Thyroid gland (tissue), 4 donors: ENCODE data around the gene MYCN.

Source experiments
- POLR2A ChIP-seq, 2 donors: fragments of 450-650 bp; IDR thresholded peaks; one replicate each; pipeline ENCODE4 v1.6.1; 2017; ENCODE audit warnings: antibody characterized with exemption in 2 of 2, mild to moderate bottlenecking in 2 of 2, moderate library complexity in 1 of 2
- TF ChIP-seq, protein P1 (sequence below), 6 experiments: fragments of 200-600 bp in 3 of 6; fragments of 450-650 bp in 3 of 6; sonication (generic) in 3 of 6; IDR thresholded peaks; one replicate each; pipeline ENCODE4 v1.5.1; 2016 to 2019; ENCODE audit warnings: antibody characterized with exemption in 6 of 6, mild to moderate bottlenecking in 2 of 6, inconsistent platforms in 1 of 6, moderate library complexity in 1 of 6

DNA sequence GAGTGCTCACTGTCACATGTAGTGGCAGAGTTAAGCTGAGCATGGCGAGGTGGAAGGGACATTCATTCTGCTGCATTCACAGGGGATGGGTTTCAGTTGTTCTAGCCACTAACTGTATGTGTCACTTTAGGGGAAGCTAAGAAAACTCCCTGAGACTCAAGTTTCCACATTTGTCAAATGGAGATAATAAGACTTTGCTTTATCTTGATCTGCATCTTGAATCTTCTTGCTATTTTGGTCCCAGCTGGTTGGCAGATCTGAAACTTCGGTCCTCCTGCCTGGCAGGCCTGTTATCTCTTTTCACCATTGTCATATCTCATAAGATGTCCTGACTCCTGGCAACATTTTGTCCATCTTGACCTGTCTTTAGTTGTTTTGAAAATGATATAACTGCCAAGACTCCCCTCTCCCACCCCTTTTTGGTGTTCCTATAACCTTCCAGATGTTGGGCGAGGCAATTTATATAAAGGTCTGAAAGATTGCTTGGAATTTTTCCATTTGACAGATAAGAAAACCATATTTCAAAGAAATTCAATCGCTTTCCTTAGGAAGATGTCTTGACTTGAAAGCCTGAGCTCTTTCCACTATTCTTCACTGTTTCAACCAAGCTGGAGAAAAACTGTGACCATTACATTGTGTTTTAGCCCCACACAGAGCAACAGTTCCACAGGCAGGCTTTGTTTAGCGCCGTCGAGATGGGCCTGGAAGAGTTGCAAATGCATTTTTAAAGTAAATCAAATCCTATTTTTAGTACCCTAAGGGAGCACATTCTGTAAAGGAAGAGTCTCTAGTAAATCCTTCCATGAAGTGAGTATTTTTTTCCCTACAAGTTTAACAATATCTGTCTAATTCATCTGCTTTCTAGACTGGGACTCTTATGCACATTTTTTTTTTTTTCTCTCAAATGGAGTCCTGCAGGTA, 33.4 kb downstream of the MYCN start:
- TF ChIP-seq POLR2A (IDR thresholded peaks at IDR 0.05), result no peak
- TF ChIP-seq, protein P1, sequence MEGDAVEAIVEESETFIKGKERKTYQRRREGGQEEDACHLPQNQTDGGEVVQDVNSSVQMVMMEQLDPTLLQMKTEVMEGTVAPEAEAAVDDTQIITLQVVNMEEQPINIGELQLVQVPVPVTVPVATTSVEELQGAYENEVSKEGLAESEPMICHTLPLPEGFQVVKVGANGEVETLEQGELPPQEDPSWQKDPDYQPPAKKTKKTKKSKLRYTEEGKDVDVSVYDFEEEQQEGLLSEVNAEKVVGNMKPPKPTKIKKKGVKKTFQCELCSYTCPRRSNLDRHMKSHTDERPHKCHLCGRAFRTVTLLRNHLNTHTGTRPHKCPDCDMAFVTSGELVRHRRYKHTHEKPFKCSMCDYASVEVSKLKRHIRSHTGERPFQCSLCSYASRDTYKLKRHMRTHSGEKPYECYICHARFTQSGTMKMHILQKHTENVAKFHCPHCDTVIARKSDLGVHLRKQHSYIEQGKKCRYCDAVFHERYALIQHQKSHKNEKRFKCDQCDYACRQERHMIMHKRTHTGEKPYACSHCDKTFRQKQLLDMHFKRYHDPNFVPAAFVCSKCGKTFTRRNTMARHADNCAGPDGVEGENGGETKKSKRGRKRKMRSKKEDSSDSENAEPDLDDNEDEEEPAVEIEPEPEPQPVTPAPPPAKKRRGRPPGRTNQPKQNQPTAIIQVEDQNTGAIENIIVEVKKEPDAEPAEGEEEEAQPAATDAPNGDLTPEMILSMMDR (IDR thresholded peaks at IDR 0.05), result no peak
